ENCODE results near the gene ABHD12.
A peak's percentile ranks its signal among the peaks of the same experiment; 100 is the strongest.
"Not testable (repeated sequence)": the region's sequence is repeated elsewhere in the genome, so short reads cannot be mapped to it uniquely, and the experiment has no call there.

The ABHD12 gene

GRCh38 chr20:25321991-25322390 lies 68.6 kb downstream of the ABHD12 start:
- no peak for DNase-seq (ENCODE audit: low read depth in 2 of 2)

DNA sequence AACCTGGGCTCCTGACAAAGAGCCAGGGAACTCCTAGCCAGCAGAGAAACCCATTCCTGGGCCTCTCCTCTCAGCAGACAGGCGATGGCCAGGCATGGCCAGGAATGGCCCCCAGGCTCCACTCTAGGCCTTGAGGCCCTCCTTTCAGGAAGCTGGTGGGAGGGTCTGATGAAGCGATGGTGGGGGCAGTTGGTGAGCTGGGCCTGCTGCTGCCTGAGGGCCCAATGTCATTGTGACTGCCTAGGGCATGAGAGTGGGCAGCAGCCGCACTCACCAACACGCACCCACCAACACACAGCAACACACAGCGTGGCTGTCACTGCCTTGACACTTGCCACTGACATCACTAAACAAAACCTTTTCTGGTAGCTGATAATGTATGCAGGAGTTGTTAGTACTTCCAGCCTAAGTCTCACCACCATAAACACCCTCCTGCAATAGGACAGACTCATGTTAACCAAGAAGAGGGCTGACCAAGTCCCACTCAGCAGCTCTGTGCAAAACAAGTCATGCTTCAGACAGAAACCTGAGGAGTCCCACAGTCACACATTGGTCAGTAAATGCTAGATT lies 69.3 kb downstream of the ABHD12 start:
- DNase-seq (ENCODE audit: low read depth in 2 of 2) = no peak

DNA sequence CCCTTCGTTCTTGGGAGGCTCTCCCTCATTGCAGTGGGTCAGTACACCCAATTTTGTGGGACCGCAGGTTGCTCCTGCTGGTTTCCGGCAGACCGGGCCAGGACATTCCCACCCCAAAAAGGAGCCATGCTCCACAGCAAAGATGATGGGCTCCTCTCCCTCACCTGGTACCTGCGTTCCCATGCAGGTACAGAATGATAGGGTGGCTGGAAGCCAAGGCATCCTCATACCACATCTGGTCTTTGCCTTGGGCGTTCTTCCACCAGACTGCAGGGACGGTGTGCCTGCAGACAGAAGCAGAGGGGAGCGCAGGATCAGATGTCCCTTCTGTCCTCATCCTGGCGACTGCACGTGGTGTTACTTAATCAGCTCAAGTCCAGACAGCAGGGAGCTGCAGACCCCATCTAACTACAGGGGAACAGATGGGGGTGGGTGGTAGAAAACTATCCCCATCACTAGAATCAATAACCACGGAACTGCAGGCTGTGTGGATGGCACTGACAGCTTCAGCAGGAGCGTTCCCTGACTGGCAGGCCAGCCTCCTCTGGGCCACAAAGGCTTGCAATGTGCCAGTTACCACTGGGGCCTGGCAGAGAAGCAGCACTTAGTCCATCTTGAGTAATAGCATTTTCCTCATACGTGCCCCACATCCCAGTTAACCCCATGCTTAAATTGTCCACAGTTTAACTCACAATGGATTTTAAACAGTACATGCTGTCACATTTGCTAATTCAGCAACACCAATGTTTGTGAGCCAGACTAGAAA lies 70.4 kb downstream of the ABHD12 start:
- no peak for DNase-seq (ENCODE audit: low read depth in 2 of 2)

- no peak for DNase-seq (ENCODE audit: low read depth in 2 of 2)
Observed at GRCh38 chr20:25319241-25320034, 71.2 kb downstream of the ABHD12 start.

GRCh38 chr20:25318471-25319240 lies 72.0 kb downstream of the ABHD12 start:
- no peak for DNase-seq (ENCODE audit: low read depth in 2 of 2)

- no peak for DNase-seq (ENCODE audit: low read depth in 2 of 2)
Observed at GRCh38 chr20:25317351-25318075, 73.1 kb downstream of the ABHD12 start.

- no peak for DNase-seq (ENCODE audit: low read depth in 2 of 2)
Observed at GRCh38 chr20:25316506-25317190, 74.0 kb downstream of the ABHD12 start.

DNA sequence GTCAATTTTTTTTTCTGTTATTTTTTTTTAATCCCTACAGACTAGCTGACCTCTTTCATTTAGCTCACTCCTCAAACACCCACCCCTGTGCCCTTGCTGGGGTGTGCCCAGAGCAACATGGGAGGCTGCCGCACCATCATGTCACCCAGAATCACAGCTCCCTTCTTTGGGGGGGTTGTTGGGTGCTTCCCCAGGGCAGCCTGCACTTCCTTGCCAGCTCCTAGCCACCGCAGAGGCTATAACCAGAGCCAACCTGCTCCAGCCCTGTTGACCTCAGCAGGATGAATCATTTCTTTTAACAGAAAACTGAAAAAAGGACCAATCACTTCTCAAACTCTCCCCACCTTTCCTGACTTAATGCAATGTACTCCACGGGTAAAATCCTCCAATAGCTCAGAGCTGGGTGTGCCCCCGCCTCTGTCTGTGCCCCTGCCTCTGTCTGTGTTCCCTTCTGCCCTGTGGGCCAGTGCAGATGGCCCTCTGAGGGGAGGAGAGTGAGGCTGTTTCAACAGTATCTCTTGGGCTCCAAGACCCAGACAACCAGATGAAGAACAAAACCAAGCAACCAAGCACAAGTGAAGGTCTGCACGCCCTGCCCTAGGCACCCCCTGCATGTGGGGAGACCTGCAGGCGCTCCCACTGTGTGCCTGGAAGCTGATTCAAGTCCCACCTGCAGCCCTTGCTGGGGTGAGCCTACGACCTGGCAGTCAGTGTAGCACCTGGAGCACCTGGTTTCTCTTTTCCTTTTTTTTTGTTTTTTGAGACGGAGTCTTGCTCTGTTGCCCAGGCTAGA lies 75.0 kb downstream of the ABHD12 start:
- no peak for DNase-seq (ENCODE audit: low read depth in 2 of 2)

DNA sequence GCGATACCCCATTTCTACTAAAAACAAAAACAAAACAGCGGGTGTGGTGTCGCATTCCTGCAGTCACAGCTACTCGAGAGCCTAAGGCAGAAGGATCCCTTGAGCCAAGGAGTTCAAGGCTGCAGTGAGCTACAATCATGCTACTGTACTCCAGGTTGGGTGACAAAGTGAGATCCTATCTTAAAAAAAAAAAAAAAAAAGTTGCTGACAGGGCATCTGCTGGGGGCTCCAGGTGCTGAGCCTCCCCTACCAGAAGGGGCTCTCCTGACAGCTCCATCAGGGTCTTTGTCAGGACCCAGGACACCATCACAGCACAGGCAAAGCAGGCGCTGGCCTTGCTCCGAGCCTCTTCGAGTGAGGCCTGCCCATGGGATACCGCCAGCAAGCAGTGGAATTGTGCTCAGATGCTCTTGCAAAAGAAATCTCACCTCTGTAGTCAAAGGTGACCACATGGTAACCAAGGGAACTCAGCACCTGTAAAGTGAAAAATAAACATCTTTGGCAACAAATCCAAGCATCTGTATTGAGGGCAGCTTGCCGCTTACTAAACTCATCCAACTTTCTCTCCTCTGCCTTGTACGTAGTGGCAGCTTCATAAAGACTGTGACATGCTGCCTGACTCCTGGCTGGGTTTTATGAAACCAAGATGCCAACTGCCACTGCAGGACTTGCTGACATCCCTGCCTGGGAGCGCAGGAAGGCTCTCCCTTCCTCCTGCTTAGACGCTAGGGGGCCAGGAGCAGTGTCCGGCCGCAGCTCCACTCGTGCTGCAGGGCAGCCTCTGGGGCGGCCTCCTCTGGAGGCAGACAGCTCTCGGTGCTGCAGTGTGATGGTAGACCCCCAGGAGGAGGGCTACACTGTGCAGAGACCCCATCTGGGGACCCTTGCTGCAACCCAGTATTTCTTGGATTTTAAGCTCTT lies 75.9 kb downstream of the ABHD12 start:
- no peak for DNase-seq (ENCODE audit: low read depth in 2 of 2)

GRCh38 chr20:25313593-25313992 lies 77.0 kb downstream of the ABHD12 start:
- no peak for DNase-seq (ENCODE audit: low read depth in 2 of 2)

GRCh38 chr20:25312716-25313115 lies 77.9 kb downstream of the ABHD12 start:
- DNase-seq (ENCODE audit: low read depth in 2 of 2) = not testable (repeated sequence)

DNA sequence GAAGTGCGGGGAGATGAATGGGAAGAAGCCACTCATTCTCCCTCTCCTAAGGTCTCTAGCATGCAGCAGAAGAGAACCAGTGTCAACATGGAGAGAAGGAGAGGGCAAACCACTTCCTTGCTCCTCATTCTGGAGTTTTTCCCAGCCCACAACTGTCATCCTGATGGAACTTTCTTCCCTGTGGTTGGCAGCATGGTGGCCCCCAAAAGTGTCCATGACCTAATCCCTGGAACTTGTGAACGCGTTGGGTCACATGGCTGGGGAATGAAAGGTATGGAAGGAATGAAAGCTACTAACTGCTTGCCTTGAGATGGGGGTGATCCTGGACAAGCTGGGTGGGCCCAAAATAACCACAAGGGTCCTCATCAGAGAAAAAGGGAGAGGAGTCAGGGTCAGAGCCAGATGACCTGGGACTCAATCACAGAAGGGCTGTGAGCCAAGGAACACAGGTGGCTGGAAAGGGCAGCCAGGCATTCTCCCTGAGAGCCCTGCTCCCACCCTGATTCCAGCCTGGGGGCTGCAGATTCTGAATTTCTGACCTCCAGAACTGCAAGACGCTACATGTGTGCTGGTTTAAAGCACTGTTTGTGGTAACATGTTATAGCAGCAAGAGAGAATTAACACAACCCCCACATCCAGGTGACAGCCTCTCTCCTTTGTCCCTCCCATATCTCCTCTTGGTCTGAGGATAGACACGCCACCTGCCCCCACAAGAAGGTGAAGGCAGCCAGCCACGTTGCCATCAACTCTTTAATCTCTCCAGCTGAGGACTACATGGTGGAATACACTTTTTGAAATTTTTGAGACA lies 79.5 kb downstream of the ABHD12 start:
- no peak for DNase-seq (ENCODE audit: low read depth in 2 of 2)

GRCh38 chr20:25310268-25310920 lies 80.2 kb downstream of the ABHD12 start:
- DNase-seq (ENCODE audit: low read depth in 2 of 2) = peak in 1 of 2 donors; percentile 19

DNA sequence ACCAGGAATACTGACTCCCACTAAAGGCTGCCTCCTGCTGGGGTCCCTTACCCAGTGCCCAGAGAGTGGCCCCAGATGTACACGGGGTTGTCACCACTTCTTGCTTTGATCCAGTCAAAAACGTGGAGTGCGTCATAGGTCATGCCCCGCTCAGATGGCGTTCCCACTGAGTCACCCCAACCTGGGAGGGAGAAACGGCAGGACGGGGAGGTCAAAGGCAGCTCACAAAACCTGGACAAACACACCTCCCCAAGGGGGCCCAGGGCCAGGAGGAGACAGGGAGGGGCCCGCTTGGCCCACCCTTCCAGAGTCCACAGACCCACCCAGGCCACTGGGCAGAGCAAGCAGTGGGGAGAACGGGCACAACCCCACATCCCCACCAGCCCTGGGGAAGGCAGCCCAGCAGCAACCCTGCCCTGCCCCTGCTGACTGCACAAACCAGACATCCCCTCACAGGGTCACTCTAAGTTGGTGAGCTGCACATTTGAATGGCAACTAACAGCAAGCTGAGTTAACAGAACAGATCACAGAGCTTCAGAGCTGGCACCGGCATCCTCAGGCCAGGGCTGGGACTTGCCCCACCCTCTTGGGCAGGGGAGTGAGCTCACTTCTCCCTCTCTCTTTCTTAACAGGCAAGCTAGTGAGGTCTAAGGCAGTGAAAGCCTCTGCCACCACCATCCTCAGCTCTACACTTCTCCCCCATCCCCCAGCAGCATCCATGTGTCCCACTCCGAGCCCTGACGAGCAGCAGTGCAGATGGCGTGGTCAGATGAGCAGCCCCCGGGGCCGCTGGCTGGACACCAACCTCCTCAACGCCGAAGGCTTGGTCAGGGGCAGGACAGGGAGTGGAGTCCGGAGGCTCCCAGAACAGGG lies 81.0 kb downstream of the ABHD12 start:
- no peak for DNase-seq (ENCODE audit: low read depth in 2 of 2)

GRCh38 chr20:25308671-25309394 lies 81.8 kb downstream of the ABHD12 start:
- DNase-seq (ENCODE audit: low read depth in 2 of 2) = no peak

DNA sequence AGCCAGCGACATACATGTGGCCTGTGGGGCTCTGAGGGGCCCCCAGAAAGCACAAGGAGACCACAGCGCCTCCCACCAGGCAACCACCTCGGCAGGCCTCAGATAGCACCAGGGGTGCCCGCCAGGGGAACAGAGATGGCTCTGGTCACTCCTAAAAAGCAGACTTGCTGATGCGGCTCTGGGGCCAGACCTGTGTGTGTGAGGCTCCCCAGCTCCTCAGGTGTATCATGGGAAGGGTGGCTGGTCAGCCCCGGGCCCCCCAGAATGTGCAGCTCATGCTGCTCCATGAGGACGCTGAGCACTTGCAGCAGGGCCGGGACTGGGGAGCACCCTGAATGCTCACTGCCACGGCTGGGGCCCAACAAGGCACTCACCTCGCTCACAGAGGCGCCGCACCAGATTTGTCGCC lies 82.5 kb downstream of the ABHD12 start:
- DNase-seq (ENCODE audit: low read depth in 2 of 2) = no peak

All from stimulated activated CD8-positive, alpha-beta memory T cell treated with anti-CD3 and anti-CD28 coated beads, Interleukin-15, amount 100 ng/mL, for 4 hours (primary cell).